GM19328 (cell line): Measurements from ENCODE around the gene PAPOLA.

Experiments
- ATAC-seq: cut with Tn5 transposase; IDR thresholded peaks from one replicate; pipeline ENCODE4 v1.9.1; 2021; ENCODE audit warnings: mild to moderate bottlenecking, moderate library complexity; ENCODE audit not compliant: unreplicated experiment

Gene PAPOLA

GRCh38 chr14:96559571-96559970 is 57.4 kb downstream of the PAPOLA start:
- no peak for ATAC-seq

- ATAC-seq, result no peak
Measured at GRCh38 chr14:96564389-96564788, 62.2 kb downstream of the PAPOLA start.

- ATAC-seq, result no peak
Measured at GRCh38 chr14:96565811-96566210, 63.6 kb downstream of the PAPOLA start.

- no peak for ATAC-seq
Measured at GRCh38 chr14:96567289-96567899, 65.2 kb downstream of the PAPOLA start.

- no peak for ATAC-seq
Measured at GRCh38 chr14:96568621-96569020, 66.4 kb downstream of the PAPOLA start.

GRCh38 chr14:96571311-96571710 is 69.1 kb downstream of the PAPOLA start:
- ATAC-seq, result no peak

GRCh38 chr14:96573473-96574100 is 71.4 kb downstream of the PAPOLA start:
- no peak for ATAC-seq

GRCh38 chr14:96574171-96574632 is 72.0 kb downstream of the PAPOLA start:
- ATAC-seq, result no peak

- no peak for ATAC-seq
Measured at GRCh38 chr14:96574633-96575632, 72.8 kb downstream of the PAPOLA start.

- no peak for ATAC-seq
Measured at GRCh38 chr14:96576359-96576758, 74.2 kb downstream of the PAPOLA start.

GRCh38 chr14:96576937-96577336 is 74.8 kb downstream of the PAPOLA start:
- no peak for ATAC-seq

GRCh38 chr14:96578619-96579018 is 76.4 kb downstream of the PAPOLA start:
- ATAC-seq, result no peak

- ATAC-seq, result no peak
Measured at GRCh38 chr14:96579358-96579757, 77.2 kb downstream of the PAPOLA start.

GRCh38 chr14:96579855-96580254 is 77.7 kb downstream of the PAPOLA start:
- no peak for ATAC-seq

- ATAC-seq, result no peak
Measured at GRCh38 chr14:96580566-96580965, 78.4 kb downstream of the PAPOLA start.

GRCh38 chr14:96581026-96581425 is 78.8 kb downstream of the PAPOLA start:
- no peak for ATAC-seq

GRCh38 chr14:96581902-96582301 is 79.7 kb downstream of the PAPOLA start:
- no peak for ATAC-seq

GRCh38 chr14:96582411-96582961 is 80.3 kb downstream of the PAPOLA start:
- ATAC-seq, result no peak

- no peak for ATAC-seq
Measured at GRCh38 chr14:96582995-96583394, 80.8 kb downstream of the PAPOLA start.

GRCh38 chr14:96583569-96584041 is 81.4 kb downstream of the PAPOLA start:
- ATAC-seq, result no peak
